Superior temporal gyrus (tissue), 1 donor: ENCODE data around the gene VDAC1.
A peak's percentile ranks its signal among the peaks of the same experiment; 100 is the strongest.

Source experiments
- DNase-seq: peaks from one replicate; pipeline ENCODE4 v3.0.0-alpha.2; 2016; ENCODE audit errors: extremely low spot score

The VDAC1 gene

GRCh38 chr5:134024811-134025210 lies 20.0 kb upstream of the VDAC1 start:
- DNase-seq = no peak

DNA sequence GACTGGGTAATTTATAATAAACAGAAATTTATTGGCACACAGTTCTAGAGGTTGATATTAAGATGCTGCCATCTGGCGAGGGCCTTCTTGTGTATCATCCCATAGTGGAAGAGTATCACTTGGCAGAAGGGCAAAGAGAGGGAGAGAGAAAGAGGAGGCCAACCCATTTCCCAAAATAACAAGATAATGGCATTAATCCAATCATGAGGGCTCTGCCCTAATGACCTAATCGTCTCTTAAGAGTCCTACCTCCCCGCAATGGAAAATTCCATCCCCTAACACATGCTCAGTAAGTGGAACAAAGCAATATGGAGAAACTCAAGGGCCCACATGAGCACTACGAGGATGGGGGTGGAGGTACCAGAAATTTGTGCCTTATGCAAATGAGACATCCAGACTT lies 17.6 kb upstream of the VDAC1 start:
- DNase-seq = no peak

GRCh38 chr5:134020188-134020587 lies 15.4 kb upstream of the VDAC1 start:
- DNase-seq = no peak

DNA sequence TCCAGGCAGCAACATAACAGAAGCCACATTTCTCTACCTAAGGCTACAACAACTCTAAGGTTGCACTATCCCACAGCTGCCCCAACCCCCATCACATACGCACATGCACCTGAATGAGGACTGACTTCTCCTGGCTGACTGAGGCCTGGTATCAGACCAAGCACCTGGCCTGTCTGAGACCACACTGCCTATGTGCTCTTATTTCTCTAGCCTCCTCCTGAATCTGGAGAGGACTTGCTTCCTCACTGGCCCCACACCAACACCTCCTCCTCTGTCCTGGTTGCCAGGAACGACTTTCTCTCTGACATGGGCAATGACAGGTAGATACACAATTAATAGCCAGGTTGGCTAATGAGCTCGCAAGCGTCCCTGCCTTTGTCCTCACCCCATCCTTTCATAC lies 14.9 kb upstream of the VDAC1 start:
- DNase-seq = no peak

GRCh38 chr5:134018986-134019316 lies 14.2 kb upstream of the VDAC1 start:
- DNase-seq = no peak

- no peak for DNase-seq
These were observed 13.6 kb upstream of the VDAC1 start for GRCh38 chr5:134018154-134018985.

DNA sequence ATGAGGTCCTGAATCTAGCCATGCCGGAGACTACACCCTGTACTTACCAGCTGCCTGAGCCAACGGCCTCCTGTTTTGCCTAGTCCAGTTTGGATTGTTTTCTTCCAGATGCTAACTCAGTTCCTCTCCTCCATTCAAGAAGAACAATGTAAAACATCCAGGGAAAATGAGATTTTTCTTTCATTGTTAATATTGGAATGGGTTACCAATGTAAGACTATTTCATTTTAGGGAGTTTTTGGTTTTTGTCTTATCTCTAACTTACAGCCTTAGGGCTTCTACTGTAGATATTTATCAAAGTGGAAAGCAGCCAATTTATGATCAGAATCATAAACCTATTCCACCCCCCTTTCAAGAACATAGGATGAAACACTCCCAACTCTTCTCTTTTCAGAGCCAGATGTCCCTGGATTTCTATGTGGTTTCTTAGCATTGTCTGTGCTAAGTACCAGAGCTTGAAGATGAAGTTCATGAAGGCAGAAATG lies 3.5 kb upstream of the VDAC1 start:
- no peak for DNase-seq

DNA sequence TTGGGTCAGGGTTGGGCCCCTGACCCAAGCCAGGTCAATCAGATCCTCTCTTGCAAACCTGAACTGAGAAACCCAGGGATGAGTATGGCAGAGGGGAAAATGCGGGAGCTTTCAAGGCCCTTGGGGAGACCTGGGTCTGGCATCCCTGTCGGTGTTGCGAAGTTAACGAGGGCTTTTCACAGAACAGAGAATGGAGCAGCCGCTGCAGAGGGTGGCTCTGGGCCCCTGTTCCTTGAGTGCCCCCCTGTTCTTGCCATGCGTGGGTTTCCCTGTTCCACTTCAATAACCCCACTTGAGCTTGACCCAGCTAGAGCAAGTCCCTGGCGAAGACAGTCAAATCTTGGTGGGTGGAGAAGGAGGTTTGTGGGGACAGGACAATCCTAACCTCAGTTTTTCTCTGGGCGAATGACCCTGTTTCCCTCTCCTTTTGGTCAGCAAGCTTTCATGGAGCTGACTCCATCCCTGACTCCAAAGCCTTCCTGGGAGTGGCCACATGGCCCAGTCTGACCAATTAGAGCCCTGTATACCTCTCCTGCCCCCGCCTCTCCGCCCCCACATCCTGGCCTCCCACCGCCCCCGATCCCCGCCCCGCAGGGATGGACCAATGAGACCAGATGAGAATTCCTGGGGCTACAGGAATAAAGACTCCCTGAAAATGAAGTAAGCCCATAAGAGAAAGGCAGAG lies 2.9 kb upstream of the VDAC1 start:
- DNase-seq = no peak

DNA sequence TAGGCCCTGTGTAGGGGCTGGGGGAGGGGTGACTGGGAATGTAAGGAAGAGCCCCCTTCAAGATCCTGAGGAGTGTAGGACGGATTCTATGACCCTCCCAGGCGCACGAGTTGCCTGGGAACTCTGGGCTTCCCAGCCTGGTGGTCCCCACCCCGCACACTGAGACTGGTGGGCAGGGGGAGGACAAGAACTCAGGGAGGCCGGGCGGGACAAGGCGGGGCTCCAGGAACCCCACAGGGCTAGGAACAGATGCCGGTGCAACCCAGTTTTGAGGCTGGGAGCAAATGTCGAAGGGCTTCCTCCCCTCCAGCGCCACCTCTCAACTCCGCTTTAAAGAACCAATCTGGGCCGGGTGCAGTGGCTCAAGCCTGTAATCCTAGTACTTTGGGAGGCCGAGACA lies 1.3 kb upstream of the VDAC1 start:
- DNase-seq = no peak

DNA sequence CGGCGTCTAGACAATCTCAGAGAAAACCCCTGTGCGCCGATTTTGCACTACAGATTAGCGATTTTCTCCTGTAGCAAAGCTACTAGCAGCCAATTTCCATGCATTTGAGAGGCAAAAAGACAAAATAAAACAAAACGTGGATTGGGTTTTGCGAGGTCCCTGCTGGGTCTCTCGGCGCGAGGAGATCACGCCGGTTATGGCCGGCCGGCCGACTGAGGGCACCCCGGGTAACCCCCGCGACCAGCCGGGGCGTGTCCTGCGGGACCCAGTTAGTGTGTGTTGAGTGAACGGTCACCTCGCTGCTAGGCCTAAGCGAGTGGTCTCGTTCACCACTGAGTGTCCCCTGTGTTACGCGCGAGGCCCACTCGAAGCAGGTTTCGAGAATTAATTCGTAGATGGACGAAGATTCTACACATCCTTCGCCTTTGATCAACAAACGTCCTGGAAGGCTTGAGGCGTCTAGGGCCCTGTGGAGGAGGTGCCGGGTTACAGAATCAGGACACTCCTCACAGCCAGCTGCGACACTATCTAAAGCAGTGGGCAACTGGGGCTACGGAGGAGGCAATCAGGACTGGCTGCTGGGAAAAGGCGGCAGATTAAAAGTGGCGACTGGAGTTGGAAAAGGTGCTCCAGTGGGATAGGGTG lies 764 bp upstream of the VDAC1 start:
- DNase-seq = no peak

DNA sequence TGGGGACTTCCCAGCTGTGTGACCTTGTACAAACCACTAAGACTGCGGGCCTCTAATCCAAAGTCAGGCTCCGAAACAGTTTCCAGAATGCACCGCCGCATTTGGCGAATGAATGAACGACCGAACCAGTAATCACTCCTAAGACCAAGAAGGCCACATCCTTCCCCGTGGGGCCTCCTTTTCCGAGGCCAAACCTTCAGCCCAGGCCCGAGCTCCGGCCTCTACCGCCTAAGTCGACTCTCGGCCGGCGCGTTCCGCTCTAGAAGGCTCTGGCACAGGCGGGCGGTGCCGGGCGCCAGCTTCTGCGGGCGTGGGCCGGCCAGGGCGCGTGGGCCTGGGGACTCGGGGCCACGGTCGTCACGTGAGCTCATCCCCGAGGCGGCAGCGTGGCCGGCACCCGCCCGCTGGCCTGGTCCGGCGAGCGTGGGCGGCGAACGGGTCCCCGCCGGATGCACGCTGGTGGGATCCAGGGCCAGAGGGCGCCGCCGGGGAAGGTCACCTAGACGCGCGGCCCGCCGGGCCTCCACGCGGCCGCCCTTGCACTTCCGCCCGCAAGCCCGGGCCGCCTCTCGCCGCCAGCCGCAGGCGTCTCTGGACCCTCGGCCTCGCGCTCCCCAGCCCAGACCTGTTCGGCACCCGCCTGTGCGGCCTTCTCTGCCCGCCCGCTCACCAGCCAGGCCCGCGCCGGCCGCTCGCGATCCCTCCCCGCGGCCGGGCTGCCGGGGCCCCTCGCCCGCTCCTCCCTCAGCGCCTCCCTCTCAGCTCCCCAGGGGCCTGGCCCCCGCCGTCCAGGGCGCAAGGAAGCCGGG lies 754 bp downstream of the VDAC1 start:
- DNase-seq = peak; percentile 36

- DNase-seq = no peak
These were observed 1.5 kb downstream of the VDAC1 start for GRCh38 chr5:134003064-134003816.

GRCh38 chr5:134001938-134002731 lies 2.6 kb downstream of the VDAC1 start:
- DNase-seq = no peak

DNA sequence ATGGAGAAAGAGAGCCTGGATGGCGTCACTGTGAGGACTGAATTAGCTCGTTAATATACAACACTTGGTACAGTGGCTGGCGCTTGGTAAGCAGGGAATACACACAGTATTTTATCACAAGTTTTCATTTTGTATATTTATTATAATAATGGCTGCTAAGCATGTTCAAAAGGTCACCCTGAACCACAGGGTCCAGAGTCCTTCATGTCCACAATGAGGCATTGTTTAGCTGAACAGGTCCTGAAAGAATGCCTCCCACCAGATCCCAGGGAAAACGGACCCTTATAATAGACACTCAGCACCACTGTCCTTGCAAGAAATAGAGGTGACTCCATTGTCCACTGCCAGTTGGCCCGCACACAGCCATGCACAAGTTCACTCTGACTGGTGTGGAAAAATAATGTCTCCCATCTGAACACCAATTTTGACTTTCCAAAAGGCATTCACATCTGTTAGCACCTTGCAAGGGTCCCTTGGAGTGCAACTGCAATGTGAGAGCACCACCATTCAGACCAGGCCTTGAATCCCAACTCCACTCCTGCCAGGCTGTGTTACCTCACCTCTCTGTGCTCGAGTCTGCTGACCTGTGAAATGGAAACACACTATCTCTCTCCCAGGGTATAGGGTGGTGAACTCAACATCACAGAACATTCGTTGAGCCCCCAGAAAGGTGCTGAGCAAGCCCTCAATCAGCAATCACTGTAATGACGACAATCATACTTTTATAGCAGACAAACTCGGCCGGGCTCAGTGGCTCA lies 3.9 kb downstream of the VDAC1 start:
- no peak for DNase-seq

DNA sequence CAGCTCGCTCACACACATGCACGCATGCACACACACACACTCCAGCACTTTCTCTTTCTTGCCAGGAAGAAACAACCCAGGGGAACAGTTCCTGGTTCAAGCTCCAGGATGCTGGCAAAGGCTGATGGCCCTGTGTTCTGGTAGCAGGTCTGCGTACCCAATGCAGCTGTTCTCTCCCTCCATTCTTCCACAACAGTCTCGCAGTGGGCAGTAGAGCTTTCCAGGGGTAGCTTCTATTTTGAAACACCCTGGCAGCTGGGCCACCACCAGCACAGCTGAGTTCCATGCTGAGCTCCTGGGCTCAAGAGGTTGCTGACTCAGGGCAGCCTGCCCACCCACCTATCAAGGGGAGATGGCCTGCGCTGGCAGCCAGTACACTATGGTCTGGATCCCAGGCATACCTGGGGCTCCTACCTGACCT lies 4.7 kb downstream of the VDAC1 start:
- no peak for DNase-seq

GRCh38 chr5:133998807-133999206 lies 6.0 kb downstream of the VDAC1 start:
- DNase-seq = no peak

DNA sequence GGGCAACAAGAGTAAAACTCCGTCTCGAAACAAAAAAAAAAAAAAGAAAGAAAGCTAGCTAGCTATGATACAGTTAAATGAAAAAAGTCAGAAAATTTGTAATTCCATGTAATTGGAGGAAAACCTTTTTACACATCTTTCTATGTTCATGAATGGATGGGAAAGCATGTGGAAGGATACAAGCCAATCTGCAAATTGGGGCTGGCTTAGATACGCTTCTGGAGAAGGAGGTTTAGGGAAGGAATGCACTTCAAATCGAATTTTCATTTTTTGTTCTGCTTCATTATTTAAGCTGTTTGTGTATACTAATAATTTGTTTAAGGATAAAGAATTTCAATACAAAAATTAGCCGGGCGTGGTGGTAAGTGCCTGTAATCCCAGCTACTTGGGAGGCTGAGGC lies 6.7 kb downstream of the VDAC1 start:
- DNase-seq = no peak

DNA sequence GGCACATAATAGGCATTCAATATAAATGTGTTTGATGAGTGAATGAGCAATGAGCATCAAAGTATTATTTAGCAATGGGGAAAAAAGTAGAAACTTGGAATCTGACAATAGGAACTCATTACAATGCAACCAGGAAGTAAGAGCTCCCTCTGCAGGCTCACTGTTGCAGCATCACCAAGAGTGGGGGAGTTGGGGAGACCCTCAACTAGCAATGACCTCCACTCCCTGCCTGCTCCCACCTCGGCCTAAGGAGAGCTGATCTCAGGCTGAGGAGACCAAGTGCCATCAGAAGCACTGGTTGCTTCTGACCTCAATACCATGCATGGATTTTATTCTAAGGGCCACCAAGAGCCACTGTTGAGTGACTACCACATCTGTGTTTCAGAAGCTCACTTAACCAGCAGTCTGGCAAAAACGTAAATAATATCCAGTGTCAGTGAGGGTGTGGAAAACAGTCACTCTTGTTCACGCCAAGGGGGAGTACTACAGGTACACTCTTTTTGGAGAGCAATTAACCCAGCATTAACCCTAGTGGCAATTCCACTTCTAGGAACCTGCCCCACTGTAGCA lies 8.0 kb downstream of the VDAC1 start:
- no peak for DNase-seq

DNA sequence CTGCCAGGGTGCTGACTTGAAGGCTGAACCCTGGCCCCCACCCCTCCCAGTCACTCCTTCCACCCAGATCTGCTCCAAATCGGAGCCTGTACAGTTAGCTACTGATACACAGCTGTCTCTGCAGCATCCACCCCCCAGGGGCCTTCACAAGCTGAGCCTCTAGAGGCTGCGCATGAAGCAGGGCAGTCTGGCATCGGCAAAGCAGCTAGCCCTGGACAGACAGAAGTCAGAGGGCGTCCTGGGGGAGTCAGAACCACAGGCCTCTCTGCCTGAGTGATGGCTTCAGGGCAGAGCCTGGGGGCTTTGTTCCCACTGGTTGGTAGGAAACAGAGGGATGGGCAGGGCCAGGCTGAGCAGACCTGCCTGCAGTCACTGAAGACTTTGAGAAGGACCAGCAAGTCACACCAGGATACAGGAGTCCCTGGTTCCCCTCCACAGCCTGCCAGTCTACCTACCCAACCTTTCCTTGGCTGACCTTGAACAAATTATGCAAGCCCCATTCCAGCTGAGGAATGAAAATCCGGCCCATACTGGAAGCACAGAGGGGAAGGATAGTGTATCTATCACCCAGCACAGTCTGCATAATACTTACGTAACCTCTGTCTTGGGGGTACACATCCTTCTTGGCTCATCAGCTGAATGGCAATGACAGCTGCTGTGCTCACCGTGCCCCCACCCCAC lies 8.8 kb downstream of the VDAC1 start:
- DNase-seq = no peak
